Stimulated activated CD8-positive, alpha-beta memory T cell treated with anti-CD3 and anti-CD28 coated beads, Interleukin-12 subunit alpha, Interleukin-12 subunit beta, amount 100 ng/mL, for 4 hours (primary cell): Measurements from ENCODE around the gene RBBP4.
"Not testable (repeated sequence)": the region's sequence is repeated elsewhere in the genome, so short reads cannot be mapped to it uniquely, and the experiment has no call there.

Source experiments
- DNase-seq: peaks from one replicate; pipeline ENCODE4 v3.0.0-alpha.2; 2020; ENCODE audit warnings: low read depth

RBBP4 gene

DNA sequence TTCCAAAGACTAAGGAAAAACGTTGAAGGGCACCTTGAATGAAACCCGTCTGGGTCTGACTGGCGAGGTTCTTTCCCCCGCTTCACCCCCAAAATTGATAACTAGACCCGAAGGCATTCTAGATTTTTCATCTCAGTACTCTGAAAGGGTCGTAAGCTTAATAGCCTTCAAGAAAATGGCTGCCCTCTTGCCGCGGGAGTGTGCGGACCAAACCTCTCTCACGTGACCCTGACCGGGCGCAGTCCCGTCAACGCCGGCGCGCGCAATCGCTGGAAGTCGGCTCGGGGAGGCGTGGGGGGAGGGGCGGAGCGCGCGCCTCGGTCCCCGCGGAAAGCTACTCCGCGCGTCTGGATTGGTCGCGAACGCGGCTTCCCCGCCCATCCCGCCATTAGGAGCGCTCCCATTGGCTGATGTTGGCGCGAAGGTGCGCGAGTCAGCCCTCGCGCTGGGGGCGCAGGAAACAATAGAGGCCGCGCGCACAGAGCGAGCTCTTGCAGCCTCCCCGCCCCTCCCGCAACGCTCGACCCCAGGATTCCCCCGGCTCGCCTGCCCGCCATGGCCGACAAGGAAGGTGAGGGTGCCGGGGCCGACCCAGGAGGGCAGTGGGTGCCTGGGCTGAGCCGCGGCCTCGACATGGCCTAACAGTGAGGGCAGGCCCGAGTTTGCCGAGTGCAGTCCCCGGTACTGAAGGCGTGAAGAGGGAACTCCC, at the start of gene RBBP4:
Gene RBBP4, plus strand, starts transcription at position 457 of the 709 bp plus-strand sequence. Its CDS starts 99 bp downstream, at position 556.
- peak; percentile 99 for DNase-seq

DNA sequence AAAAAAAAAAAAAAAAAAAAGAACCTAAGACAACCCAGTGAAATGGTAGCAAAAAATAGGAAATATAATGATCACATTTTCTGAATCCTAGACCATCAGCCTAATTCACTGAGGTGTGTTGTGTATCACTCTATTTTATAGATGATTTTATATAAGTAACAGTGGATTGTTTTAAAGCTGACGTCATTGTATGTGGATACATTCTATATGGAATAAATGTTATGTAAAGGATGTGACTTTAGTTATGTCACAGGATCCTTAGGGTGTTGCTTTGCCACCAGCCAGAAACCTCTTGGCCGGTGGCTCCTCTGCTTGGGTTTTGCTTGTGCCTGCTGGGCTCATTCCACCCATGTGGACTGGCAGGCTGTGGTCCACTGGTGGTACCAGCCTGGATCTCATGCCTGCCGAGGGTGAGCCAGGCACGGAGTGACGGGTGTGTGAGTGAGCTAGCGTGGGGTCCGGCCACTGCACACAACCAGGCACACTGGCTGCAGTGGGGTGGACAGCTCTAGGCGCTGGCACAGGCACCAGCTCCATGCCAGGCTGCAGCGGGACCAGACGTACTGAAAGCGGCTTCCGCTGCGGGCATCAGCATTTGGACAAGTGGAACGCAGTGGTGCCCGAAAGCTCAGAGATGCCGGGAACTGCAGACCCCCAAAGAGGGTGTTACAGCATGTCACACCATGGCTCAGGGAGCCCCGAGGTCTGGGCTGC, 45.1 kb upstream of the RBBP4 start:
- DNase-seq, result no peak

DNA sequence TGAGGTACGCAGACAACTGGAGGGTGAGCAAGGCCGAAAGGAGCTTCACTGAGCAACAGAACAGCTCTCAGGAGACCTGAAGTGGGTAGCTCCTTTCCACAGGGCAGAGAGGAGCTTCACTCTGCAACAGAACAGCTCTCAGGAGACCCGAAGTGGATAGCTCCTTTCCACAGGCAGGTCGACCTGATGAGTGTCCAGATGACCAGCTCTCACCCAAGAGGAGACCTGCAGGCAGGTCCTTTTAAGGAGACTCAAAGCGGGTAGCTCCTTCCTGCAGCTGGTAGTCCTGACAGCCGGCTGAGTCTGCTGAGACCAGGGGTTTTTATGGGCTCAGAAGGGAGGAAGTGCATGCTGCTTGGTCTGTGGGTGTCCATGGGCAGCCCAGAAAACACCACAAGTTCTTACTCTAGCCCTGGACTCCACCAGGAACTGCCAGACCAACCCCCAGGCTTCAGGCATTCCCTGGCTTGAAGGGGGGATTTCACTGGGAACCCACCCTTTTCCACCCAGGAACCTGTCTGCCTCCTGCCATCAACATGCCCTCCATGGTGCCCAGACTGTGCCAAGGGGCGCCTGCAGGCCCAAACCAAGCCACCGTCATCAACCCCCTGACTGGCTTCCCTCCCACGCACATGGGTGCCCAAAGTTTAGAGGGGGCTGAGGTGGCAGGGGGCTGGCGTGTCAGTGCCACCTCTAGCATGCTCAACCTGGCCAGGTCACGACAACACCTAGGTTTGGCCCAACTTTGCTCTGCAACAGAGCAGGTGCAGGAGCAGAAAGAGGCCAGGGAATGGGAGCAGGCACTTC, 44.2 kb upstream of the RBBP4 start:
- DNase-seq, result no peak

DNA sequence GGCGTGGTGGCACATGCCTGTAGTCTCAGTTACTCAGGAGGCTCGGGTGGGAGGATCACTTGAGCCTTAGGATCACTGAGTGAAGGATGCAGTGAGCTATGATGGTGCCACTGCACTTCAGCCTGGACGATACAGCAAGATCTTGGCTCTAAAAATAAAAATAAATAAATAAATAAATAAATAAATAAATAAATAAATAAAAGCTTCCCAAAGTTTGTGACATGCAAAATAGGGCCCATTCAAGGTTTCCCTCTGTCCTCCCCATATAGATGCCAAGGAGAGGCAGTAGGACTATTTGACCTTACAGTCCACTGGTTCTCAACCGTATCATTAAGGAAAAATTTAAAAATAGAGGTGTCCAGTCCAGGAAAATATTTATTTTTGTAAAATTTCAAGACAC, 41.8 kb upstream of the RBBP4 start:
- no peak for DNase-seq

DNA sequence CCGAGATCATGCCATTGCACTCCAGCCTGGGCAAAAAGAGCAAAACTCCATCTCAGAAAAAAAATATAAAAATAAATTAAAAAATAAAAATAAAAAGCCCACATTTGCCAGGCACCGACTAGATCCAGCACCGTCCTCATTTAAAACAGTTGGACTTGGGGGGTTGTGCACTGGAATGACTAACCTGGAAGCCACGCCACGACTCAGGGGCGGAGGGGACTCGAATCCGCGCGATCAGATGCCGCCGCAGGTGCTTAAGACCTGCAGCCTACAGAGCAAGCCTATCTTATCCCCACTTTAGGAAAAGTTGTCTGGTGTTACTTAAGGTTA, 39.2 kb upstream of the RBBP4 start:
- no peak for DNase-seq

DNA sequence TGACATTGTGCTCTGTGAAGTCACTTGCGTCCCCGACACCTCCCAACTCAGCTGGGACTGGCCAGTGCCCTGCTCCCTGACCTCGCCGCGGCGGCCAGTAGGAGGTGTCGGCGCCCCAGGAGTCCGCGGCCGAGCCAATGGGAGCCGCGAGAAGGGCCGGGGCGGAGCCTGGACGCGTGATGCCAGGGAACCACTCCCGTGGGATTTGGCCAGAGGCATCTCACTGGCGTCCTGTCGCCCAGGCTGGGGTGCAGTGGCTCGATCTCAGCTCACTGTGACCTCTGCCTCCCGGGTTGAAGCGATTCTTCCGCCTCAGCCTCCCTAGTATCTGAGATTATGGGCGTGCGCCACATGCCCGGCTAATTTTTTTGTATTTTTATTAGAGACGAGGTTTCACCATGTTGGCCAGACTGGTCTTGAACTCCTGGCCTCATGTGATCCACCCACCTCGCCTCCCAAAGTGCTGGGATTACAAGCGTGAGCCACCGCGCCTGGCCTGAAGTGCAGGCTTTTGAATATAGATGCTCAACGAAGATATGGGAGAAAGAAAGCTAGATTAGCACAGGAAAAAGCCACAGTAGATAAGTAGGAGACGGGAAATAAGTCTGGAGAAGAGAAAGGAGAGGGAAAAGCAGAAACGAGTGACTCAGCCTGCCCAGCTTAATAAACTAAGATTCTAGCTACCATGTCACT, 38.7 kb upstream of the RBBP4 start:
- DNase-seq, result peak; percentile 10

DNA sequence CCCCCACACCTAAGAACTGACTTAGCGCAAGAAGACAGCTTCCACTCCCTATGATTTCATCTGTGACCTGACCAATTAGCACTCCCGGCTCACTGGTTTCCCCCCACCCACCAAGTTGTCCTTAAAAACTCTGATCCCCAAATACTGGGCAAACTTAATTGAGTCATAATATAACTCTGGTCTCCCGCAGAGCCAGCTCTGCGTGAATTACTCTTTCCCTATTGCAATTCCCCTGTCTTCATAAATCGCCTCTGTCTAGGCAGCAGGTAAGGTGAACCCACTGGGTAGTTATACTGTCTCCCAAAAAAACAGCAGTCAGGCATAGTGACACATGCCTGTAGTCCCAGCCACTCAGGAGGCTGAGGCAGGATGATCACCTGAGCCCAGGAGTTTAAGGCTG, 37.5 kb upstream of the RBBP4 start:
- no peak for DNase-seq

DNA sequence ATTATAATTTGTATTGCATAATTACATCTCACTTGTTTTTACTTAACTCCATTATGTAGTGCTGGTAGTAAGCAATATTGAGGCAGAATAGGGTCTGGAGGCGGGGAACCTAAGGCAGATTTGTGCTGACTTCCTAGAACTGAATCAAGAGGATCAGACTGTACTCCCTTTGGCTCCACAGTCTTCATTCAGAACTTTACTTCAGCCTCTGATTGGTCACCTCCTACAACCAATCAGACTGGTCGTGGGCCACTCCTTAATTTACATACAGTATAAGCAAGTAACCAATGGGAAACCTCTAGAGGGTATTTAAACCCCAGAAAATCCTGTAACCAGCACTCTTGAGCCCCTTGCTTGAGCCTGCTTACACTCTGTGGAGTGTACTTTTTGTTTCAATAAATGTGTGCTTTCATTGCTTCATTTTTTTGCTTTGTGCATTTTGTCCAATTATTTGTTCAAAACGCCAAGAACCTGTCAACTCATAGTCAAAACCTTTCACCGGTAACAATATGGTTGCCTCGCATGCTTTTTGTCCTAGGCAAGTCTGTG, 32.3 kb upstream of the RBBP4 start:
- no peak for DNase-seq

DNA sequence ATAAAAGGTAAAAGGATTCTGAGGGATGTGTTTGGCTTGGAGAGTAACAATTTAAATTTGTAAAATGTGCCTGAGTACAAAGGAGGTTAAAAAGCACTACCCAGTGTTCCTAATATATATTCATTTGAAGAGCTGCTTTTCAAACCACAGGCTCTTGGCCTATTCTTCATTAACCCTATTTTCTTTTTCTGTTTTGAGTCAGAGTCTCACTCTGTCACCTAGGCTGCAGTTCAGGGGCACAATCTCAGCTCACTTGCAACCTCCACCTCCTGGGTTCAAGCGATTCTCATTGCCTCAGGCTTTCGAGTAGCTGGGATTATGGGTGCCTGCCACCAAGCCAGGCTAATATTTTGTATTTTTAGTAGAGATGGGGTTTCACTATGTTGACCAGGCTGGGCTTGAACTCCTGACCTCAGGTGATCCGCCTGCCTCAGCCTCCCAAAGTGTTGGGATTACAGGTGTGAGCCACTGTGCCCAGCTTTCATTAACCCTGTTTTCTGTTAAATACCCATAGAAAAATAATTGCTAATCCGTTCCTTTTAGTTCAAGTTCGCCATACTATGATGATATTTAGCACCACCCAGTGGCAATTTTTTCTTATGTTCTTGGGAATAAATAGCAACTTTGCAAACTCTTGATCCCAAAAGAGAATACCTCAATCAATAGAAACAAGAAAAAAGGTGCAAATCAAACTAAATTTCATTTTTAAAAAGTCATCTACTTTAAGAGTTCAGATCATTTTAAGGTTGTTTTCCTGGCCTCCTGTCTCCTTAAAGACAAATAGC, 31.1 kb upstream of the RBBP4 start:
- DNase-seq, result no peak

DNA sequence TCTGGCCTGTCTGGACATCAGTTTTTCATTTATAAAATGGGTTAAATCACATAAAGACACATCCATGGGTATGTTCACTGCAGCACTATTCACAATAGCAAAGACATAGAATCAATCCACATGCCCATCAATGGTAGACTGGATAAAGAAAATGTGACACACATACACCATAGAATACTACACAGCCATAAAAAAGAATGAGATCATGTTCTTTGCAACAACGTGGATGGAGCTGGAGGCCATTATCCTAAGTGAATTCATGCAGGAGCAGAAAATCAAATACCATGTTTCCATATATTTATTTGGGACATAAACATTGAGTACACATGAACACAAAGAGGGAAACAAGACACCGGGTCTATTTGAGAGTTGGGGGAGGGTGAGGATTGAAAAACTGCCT, 28.8 kb upstream of the RBBP4 start:
- no peak for DNase-seq

DNA sequence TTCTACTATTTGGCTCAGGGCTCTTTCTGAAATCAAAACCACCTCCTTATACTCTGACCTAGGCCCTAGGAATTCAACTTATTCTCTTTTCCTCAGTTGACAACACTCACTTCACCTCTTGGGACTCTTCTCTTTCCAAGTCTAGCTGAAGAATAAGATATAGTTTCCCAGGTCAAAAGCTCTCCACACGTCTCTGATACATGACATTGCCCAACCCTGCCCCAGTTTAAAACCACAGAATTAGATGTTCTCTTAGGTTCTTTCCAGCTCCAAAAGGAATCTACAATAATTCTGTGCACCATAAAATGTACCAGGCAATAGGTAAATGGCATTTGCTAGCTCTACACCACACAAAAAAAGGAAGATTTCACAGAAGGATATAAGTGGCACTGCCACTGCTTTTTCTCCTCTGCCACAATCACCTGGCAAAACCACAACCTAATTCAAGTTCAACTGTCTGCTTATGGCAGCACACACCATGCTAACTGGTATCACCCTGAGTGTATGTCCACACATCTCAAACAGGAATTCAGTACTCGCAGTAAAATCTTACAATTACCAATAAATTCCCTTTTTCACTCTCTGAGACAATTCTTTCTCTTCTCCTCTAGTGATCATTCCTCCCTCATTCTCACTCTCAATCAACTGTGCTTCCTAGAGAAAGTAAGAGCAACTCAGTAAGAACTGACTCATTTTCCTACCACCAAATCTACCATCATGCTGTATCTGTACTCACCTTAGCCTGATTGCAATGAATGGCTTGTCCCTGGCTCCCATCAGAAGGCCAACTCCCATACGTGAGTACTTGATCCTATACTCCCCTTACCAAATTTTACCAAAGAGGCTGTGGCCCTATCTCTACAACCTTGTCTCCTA, 28.0 kb upstream of the RBBP4 start:
- no peak for DNase-seq

DNA sequence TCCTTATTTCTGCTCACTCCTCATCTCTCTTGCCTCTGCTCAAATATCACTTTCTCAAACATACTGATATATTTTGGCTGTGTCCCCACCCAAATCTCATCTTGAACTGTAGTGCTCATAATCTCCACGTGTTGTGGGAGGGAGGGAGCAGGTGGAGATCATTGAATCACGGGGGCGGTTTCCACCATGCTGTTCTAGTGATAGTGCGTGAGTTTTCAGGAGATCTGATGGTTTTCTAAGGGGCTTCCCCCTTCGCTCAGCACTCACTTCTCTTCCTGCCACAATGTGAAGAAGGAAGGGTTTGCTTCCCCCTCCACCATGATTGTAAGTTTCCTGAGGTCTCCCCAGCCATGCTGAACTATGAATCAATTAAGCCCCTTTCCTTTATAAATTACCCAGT, 27.2 kb upstream of the RBBP4 start:
- no peak for DNase-seq

DNA sequence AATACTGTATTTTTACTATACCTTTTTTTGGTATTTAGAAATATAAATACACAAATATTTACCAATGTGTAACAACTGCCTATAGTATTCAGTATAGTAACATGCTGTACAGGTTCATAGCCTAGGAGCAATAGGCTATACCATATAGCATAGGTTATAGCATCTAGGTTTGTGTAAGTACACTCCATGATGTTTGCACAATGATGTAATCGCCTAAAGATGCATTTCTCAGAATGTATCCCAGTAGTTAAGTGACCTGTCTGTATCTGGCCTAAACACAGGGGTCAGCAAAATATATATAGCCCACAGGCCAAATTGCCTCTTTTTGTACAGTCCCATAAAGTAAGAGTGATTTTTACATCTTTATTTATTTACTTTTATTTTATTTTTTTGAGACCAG, 24.8 kb upstream of the RBBP4 start:
- no peak for DNase-seq

DNA sequence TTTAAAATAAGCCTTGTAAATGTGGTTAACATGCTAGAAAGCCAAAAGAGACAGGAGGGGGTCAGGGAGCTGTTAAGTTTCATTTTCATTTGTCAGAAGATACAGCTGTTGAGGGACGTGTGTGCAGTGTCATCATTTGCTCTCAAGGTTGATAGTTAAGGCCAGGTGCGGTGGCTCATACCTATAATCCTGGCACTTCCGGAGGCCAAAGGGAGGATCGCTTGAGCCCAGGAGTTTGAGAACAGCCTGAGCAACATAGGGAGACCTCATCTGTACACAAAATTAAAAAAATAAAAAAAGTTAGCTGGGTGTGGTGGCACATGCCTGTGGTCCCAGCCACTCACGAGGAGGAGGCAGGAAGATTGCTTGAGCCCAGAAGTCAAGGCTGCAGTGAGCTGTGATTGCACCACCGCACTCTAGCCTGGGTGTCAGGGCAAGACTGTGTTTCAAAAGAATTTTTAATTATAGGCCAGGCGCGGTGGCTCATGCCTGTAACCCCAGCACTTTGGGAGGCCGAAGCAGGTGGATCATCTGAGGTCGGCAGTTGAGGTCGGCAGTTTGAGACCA, 23.3 kb upstream of the RBBP4 start:
- DNase-seq, result no peak

DNA sequence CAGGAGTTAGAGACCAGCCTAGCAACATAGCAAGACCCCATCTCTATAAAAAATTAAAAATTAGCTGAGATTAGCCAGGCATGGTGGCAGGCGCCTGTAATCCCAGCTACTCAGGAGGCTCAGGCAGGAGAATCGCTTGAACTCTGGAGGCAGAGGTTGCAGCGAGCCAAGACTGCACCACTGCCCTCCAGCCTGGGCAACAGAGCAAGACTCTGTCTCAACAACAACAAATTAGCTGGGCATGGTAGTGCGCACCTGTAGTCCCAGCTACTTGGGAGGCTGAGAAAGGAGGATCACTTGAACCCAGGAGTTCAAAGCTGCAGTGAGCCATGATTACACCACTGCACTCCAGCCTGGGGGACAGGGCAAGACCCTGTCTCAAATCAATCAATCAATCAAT, 20.8 kb upstream of the RBBP4 start:
- DNase-seq, result not testable (repeated sequence)

DNA sequence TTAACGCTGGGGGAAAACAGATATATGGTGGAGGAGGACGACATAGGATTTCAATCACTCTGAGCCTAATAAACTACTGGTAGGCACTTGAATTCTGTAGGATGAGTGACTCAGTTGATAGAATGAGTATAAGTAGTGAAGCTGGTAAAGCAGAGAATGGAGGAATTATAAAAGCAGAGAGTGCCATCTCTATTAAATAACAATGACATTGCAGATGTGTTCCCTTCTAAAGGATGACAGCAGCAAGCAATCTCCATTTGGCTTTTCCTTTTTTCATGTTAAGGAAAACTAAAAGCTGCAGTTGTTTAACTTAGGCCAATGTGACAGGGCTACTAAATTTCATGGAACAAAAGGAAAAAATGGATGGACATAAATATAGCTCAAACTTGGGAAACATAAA, 18.2 kb upstream of the RBBP4 start:
- no peak for DNase-seq

DNA sequence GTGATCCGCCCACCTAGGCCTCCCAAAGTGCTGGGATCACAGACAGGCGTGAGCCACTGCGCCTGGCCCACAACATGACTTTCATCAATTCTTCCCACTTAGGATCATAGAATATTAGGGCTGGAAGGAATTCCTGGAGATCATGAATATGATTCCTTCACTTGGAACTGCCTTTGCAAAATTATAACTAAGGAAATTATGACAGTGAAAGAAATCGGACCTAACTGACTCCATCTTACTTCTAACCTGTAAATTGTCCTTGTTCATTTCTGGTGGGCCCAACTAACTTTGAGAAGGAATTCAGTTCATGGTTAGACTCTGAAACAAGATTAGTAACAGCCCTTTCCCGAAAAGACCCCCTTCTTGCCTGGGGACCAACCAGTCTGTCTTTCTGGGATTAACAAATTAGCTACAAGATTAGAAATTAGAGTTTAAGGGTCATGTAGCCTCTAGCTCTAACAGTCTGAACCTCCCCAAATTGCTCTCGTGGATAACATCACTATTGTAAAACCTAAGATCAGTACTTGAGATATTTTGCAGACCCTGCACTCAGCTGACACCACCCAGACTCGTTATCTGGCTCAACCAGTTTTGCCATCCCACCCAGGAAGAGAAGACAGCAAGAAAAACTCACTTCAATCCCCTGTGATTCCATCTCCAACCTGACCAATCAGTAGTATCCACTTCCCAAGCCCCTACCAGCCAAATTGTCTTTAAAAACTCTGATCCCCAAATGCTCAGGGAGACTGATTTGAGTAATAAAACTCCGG, 15.3 kb upstream of the RBBP4 start:
- no peak for DNase-seq

DNA sequence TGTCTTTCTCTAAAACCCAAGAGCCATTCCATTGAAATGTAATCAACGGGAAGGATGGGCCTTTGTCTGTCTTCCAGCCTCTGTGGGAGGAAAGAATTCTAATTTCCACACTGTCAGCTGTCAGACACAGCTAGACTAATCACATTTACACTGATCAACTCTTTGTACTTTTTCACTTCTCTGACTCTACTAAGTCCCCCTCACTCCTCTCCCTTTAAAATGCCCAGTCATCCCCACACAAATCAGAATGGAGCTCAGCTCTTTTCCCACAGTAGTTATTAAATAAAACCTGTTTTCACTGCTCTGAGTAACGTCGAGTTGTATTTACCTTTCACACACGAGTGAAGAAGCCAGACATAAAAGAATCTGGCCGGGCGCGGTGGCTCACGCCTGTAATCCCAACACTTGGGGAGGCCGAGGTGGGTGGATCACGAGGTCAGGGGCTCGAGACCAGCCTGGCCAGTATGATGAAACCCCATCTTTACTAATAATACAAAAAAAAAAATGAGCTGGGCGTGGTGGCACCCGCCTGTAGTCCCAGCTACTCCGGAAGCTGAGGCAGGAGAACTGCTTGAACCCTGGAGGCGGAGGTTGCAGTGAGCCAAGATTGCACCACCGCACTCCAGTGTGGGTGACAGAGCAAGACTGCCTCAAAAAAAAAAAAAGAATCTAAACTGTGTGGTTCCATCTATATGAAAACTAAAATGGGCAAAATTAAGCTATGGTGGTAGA, 13.9 kb upstream of the RBBP4 start:
- DNase-seq, result no peak
